GM21717 (cell line): ENCODE results near the gene SVBP.
"Not testable (repeated sequence)": the region's sequence is repeated elsewhere in the genome, so short reads cannot be mapped to it uniquely, and the experiment has no call there.

Experiments used
- ATAC-seq: cut with Tn5 transposase; IDR thresholded peaks from one replicate; pipeline ENCODE4 v1.9.1; 2021; ENCODE audit warnings: mild to moderate bottlenecking, moderate library complexity; ENCODE audit not compliant: unreplicated experiment

SVBP gene

GRCh38 chr1:42816585-42817439 lies at the start of gene SVBP, which contains the start of gene ERMAP:
TSS of gene SVBP (minus strand) at chr1:42817397. CDS start at chr1:42816544, 853 bp downstream.
TSS of gene ERMAP (plus strand) at chr1:42817122. CDS start at chr1:42830449, 13,327 bp downstream.
- ATAC-seq = peak; percentile 74

GRCh38 chr1:42866549-42866948 lies 49.4 kb upstream of the SVBP start:
- no peak for ATAC-seq

GRCh38 chr1:42861014-42861399 lies 43.8 kb upstream of the SVBP start:
- no peak for ATAC-seq

GRCh38 chr1:42860339-42861013 lies 43.3 kb upstream of the SVBP start:
- ATAC-seq = no peak

GRCh38 chr1:42859366-42859765 lies 42.2 kb upstream of the SVBP start:
- not testable (repeated sequence) for ATAC-seq

GRCh38 chr1:42856554-42856953 lies 39.4 kb upstream of the SVBP start:
- ATAC-seq = not testable (repeated sequence)

- ATAC-seq = no peak
Measured at GRCh38 chr1:42853116-42853884, 36.1 kb upstream of the SVBP start.

- no peak for ATAC-seq
Measured at GRCh38 chr1:42852608-42852980, 35.4 kb upstream of the SVBP start.

GRCh38 chr1:42851960-42852607 lies 34.9 kb upstream of the SVBP start:
- ATAC-seq = no peak

GRCh38 chr1:42851420-42851819 lies 34.2 kb upstream of the SVBP start:
- ATAC-seq = no peak

- ATAC-seq = no peak
Measured at GRCh38 chr1:42849944-42850343, 32.7 kb upstream of the SVBP start.

- ATAC-seq = no peak
Measured at GRCh38 chr1:42848823-42849537, 31.8 kb upstream of the SVBP start.

- no peak for ATAC-seq
Measured at GRCh38 chr1:42847721-42848460, 30.7 kb upstream of the SVBP start.

- peak; percentile 12 for ATAC-seq
Measured at GRCh38 chr1:42847111-42847595, 30.0 kb upstream of the SVBP start.

GRCh38 chr1:42846257-42847110 lies 29.3 kb upstream of the SVBP start, which contains the start of gene ZNF691:
TSS of gene ZNF691 (plus strand) at chr1:42846613. CDS start at chr1:42849659, 3,046 bp downstream.
- peak; percentile 82 for ATAC-seq

GRCh38 chr1:42845866-42846256 lies 28.7 kb upstream of the SVBP start:
- ATAC-seq = no peak

- ATAC-seq = no peak
Measured at GRCh38 chr1:42845193-42845592, 28.0 kb upstream of the SVBP start.

- no peak for ATAC-seq
Measured at GRCh38 chr1:42844592-42845140, 27.5 kb upstream of the SVBP start.
